Retinal pigment epithelial cell (primary cell): ENCODE data around the gene PATL2.

Source experiments
- DNase-seq: peaks from one replicate; pipeline ENCODE4 v3.0.0-alpha.2; 2010; ENCODE audit warnings: low read depth
- H3K4me3 ChIP-seq: 2 replicates; pipeline ENCODE4 v1.5.1; 2011; ENCODE audit warnings: mild to moderate bottlenecking, low read length, control low read depth, moderate library complexity
- TF ChIP-seq, protein P1 (sequence below): conservative IDR thresholded peaks from 2 replicates; pipeline ENCODE4 v1.5.1; 2011; ENCODE audit warnings: low read depth, low read length, control low read depth, inconsistent platforms

Gene PATL2

DNA sequence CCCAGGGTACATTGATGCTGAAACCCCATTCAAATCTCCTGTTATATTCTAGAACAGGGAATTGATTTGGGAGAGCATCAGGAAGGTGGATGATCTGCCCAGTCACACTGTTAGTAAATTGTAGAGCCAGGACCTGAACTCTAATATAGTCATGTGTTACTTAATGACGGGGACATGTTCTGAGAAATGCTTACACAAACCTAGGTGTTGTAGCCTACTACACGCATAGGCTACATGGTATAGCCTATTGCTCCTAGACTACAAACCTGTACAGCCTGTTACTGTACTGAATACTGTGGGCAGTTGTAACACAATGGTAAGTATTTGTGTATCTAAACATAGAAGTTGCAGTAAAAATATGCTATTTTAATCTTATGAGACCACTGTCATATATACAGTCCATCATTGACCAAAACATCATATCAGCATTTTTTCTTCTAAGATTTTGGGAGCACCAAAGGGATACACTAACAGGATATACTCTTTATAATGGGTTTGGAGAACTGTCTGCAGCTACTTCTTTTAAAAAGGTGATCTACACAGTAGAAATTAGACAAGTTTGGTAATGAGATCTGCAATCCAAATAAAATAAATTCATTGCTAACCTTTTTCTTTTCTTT is 6.0 kb upstream of the PATL2 start:
- DNase-seq, result no peak
- no peak overlapping the region for H3K4me3 ChIP-seq
- TF ChIP-seq, protein P1, sequence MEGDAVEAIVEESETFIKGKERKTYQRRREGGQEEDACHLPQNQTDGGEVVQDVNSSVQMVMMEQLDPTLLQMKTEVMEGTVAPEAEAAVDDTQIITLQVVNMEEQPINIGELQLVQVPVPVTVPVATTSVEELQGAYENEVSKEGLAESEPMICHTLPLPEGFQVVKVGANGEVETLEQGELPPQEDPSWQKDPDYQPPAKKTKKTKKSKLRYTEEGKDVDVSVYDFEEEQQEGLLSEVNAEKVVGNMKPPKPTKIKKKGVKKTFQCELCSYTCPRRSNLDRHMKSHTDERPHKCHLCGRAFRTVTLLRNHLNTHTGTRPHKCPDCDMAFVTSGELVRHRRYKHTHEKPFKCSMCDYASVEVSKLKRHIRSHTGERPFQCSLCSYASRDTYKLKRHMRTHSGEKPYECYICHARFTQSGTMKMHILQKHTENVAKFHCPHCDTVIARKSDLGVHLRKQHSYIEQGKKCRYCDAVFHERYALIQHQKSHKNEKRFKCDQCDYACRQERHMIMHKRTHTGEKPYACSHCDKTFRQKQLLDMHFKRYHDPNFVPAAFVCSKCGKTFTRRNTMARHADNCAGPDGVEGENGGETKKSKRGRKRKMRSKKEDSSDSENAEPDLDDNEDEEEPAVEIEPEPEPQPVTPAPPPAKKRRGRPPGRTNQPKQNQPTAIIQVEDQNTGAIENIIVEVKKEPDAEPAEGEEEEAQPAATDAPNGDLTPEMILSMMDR, result no peak

DNA sequence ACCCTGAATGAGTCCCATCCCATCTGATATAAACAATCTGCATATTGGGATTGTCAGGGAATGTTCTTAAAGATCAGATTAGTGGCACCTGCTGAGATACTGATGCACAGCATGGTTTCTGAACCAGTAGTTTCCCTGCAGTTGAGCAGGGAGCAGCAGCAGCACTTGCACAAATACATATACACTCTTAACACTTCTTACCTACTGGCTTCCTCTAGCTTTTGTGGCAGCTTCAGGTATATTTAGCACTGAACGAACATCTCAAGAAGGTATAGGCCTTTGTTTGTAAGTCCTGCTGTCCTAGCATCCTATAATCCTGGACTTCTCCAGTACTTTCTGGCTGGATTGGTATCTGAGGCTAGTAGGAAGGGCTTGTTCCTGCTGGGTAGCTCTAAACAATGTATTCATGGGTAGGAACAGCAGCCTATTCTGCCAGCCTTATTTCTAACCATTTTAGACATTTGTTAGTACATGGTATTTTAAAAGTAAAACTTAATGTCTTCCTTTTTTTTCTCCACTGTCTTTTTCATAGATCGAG is 4.7 kb upstream of the PATL2 start:
- no peak overlapping the region for H3K4me3 ChIP-seq
- TF ChIP-seq, protein P1, result no peak
- DNase-seq, result no peak

DNA sequence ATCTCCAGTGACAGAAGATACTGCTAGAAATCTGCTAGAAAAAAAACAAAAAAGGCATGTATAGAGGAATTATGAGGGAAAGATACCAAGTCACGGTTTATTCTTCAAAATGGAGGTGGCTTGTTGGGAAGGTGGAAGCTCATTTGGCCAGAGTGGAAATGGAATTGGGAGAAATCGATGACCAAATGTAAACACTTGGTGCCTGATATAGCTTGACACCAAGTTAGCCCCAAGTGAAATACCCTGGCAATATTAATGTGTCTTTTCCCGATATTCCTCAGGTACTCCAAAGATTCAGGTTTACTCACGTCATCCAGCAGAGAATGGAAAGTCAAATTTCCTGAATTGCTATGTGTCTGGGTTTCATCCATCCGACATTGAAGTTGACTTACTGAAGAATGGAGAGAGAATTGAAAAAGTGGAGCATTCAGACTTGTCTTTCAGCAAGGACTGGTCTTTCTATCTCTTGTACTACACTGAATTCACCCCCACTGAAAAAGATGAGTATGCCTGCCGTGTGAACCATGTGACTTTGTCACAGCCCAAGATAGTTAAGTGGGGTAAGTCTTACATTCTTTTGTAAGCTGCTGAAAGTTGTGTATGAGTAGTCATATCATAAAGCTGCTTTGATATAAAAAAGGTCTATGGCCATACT is 4.1 kb upstream of the PATL2 start:
- no peak for DNase-seq
- no peak overlapping the region for H3K4me3 ChIP-seq
- TF ChIP-seq, protein P1, result no peak

DNA sequence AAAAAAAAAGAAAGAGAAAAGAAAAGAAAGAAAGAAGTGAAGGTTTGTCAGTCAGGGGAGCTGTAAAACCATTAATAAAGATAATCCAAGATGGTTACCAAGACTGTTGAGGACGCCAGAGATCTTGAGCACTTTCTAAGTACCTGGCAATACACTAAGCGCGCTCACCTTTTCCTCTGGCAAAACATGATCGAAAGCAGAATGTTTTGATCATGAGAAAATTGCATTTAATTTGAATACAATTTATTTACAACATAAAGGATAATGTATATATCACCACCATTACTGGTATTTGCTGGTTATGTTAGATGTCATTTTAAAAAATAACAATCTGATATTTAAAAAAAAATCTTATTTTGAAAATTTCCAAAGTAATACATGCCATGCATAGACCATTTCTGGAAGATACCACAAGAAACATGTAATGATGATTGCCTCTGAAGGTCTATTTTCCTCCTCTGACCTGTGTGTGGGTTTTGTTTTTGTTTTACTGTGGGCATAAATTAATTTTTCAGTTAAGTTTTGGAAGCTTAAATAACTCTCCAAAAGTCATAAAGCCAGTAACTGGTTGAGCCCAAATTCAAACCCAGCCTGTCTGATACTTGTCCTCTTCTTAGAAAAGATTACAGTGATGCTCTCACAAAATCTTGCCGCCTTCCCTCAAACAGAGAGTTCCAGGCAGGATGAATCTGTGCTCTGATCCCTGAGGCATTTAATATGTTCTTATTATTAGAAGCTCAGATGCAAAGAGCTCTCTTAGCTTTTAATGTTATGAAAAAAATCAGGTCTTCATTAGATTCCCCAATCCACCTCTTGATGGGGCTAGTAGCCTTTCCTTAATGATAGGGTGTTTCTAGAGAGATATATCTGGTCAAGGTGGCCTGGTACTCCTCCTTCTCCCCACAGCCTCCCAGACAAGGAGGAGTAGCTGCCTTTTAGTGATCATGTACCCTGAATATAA is 2.2 kb upstream of the PATL2 start:
- H3K4me3 ChIP-seq, result peak overlapping the region; percentile 96
- no peak for DNase-seq
- TF ChIP-seq, protein P1, result peak; percentile 28

DNA sequence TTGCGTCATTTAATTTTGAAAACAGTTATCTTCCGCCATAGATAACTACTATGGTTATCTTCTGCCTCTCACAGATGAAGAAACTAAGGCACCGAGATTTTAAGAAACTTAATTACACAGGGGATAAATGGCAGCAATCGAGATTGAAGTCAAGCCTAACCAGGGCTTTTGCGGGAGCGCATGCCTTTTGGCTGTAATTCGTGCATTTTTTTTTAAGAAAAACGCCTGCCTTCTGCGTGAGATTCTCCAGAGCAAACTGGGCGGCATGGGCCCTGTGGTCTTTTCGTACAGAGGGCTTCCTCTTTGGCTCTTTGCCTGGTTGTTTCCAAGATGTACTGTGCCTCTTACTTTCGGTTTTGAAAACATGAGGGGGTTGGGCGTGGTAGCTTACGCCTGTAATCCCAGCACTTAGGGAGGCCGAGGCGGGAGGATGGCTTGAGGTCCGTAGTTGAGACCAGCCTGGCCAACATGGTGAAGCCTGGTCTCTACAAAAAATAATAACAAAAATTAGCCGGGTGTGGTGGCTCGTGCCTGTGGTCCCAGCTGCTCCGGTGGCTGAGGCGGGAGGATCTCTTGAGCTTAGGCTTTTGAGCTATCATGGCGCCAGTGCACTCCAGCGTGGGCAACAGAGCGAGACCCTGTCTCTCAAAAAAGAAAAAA is 1.4 kb upstream of the PATL2 start:
- no peak for DNase-seq
- TF ChIP-seq, protein P1, result no peak

DNA sequence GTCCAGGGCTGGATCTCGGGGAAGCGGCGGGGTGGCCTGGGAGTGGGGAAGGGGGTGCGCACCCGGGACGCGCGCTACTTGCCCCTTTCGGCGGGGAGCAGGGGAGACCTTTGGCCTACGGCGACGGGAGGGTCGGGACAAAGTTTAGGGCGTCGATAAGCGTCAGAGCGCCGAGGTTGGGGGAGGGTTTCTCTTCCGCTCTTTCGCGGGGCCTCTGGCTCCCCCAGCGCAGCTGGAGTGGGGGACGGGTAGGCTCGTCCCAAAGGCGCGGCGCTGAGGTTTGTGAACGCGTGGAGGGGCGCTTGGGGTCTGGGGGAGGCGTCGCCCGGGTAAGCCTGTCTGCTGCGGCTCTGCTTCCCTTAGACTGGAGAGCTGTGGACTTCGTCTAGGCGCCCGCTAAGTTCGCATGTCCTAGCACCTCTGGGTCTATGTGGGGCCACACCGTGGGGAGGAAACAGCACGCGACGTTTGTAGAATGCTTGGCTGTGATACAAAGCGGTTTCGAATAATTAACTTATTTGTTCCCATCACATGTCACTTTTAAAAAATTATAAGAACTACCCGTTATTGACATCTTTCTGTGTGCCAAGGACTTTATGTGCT is 721 bp upstream of the PATL2 start:
- no peak for DNase-seq
- peak overlapping the region; percentile 96 for H3K4me3 ChIP-seq
- TF ChIP-seq, protein P1, result no peak

More for the DNA sequence above, 1.4 kb upstream of the PATL2 start:
- H3K4me3 ChIP-seq, result peak overlapping the region; percentile 96
